KMS-11 (cell line): ENCODE data around the gene TRAIP.

Source experiments
- H2AFZ ChIP-seq: fragments of 200-600 bp; sonication (generic); 2 replicates; pipeline ENCODE4 v1.6.1; 2016; ENCODE audit warnings: antibody characterized with exemption, mixed run types, low read depth
- H3K27ac ChIP-seq: fragments of 200-600 bp; sonication (generic); 2 replicates; pipeline ENCODE4 v1.6.1; 2016; ENCODE audit warnings: mild to moderate bottlenecking, mixed run types
- H3K27me3 ChIP-seq: fragments of 200-600 bp; sonication (generic); 2 replicates; pipeline ENCODE4 v1.6.1; 2017; ENCODE audit warnings: mild to moderate bottlenecking, low read depth, mixed run types, moderate library complexity; ENCODE audit not compliant: insufficient read depth
- H3K36me3 ChIP-seq: fragments of 200-600 bp; sonication (generic); 2 replicates; pipeline ENCODE4 v1.6.1; 2017; ENCODE audit warnings: mild to moderate bottlenecking, mixed run types; ENCODE audit not compliant: insufficient read depth
- H3K4me1 ChIP-seq: fragments of 200-600 bp; sonication (generic); 2 replicates; pipeline ENCODE4 v1.6.1; 2016; ENCODE audit warnings: mild to moderate bottlenecking, low read depth, mixed run types; ENCODE audit not compliant: poor library complexity, severe bottlenecking
- H3K4me2 ChIP-seq: fragments of 200-600 bp; sonication (generic); 2 replicates; pipeline ENCODE4 v1.7.0; 2016; ENCODE audit warnings: mild to moderate bottlenecking, mixed run types
- H3K4me3 ChIP-seq: fragments of 200-600 bp; sonication (generic); IDR thresholded peaks from 2 replicates; pipeline ENCODE4 v1.6.1; 2017; ENCODE audit warnings: low read depth, low read length, mixed read lengths; ENCODE audit not compliant: insufficient read depth
- H3K79me2 ChIP-seq: fragments of 200-600 bp; sonication (generic); 2 replicates; pipeline ENCODE4 v1.6.1; 2016; ENCODE audit warnings: low read depth, mixed run types; ENCODE audit not compliant: insufficient read depth
- H3K9ac ChIP-seq: fragments of 200-600 bp; sonication (generic); 2 replicates; pipeline ENCODE4 v1.6.1; 2016; ENCODE audit warnings: mild to moderate bottlenecking, mixed run types
- H4K20me1 ChIP-seq: fragments of 200-600 bp; sonication (generic); 2 replicates; pipeline ENCODE4 v1.6.1; 2016; ENCODE audit warnings: mild to moderate bottlenecking, mixed run types; ENCODE audit not compliant: insufficient read depth
- CTCF ChIP-seq: fragments of 200-600 bp; sonication (generic); conservative IDR thresholded peaks from 2 replicates; pipeline ENCODE4 v1.6.1; 2017; ENCODE audit warnings: low read depth, mild to moderate bottlenecking, antibody characterized with exemption, low read length, moderate library complexity, mixed read lengths

Gene TRAIP

GRCh38 chr3:49799761-49800160 lies 56.6 kb downstream of the TRAIP start, which contains the start of gene CDHR4:
Gene CDHR4 (minus strand): TSS chr3:49799873. CDS start chr3:49799812, 61 bp downstream.
- Histone ChIP-seq H3K9ac (no peak within 1 kb of the TSS), H3K4me2 (no peak within 1 kb of the TSS), H3K27me3 (no peaks in the 10 kb centered on the region; the same call in 1 of the 2 replicates), H3K79me2 (no peaks in the 10 kb centered on the region), H4K20me1 (no peaks in the 10 kb centered on the region), H3K4me3 (no peak within 1 kb of the TSS), H3K36me3 (no peaks in the 10 kb centered on the region), H2AFZ (no peak within 1 kb of the TSS), H3K4me1 (no peaks in the 10 kb centered on the region), H3K27ac (no peak within 1 kb of the TSS)
- TF ChIP-seq CTCF, result no peak

- Histone ChIP-seq H3K79me2 (no peaks in the 10 kb centered on the region), H4K20me1 (no peaks in the 10 kb centered on the region), H3K4me2 (no peak overlapping the region), H3K36me3 (no peaks in the 10 kb centered on the region), H3K4me1 (no peaks in the 10 kb centered on the region), H3K9ac (no peak overlapping the region), H3K27ac (no peak overlapping the region), H3K27me3 (no peaks in the 10 kb centered on the region; the same call in 1 of the 2 replicates), H3K4me3 (no peak overlapping the region), H2AFZ (no peak overlapping the region)
- TF ChIP-seq CTCF, result no peak
Observed at GRCh38 chr3:49799105-49799504, 57.3 kb downstream of the TRAIP start.

GRCh38 chr3:49794926-49795905 lies 61.1 kb downstream of the TRAIP start:
- H4K20me1 ChIP-seq, result no peaks in the 10 kb centered on the region
- no peak overlapping the region for H3K4me2 ChIP-seq
- no peaks in the 10 kb centered on the region for H3K36me3 ChIP-seq
- H3K4me1 ChIP-seq, result no peaks in the 10 kb centered on the region
- no peak overlapping the region for H3K4me3 ChIP-seq
- no peaks in the 10 kb centered on the region for H3K79me2 ChIP-seq
- H2AFZ ChIP-seq, result no peak overlapping the region
- H3K27me3 ChIP-seq, result no peaks in the 10 kb centered on the region
- no peak overlapping the region for H3K9ac ChIP-seq
- TF ChIP-seq CTCF, result no peak
- no peak overlapping the region for H3K27ac ChIP-seq

DNA sequence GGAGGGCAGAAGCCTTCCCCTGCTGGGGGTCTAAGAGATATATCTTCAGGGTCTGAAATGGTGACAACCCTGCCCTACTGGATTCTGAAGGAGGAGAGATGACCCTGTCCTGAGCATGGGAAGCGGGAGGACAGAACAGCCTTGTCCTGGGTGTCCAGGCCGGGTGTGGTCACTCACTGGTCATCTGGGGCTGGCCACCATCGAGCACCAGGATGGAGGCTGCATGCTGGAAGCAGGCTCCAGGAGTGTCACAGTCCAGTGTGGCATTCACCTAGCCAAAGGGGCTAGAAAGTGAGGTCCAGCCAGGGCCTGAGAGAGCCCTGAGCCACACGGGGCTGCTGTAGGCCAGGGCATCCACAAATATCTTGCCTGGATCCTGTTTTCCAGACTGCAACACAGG lies 61.9 kb downstream of the TRAIP start:
- Histone ChIP-seq H3K4me1 (no peaks in the 10 kb centered on the region), H3K79me2 (no peaks in the 10 kb centered on the region), H3K9ac (no peak overlapping the region), H2AFZ (no peak overlapping the region), H3K4me3 (no peak overlapping the region), H3K27ac (no peak overlapping the region), H3K36me3 (no peaks in the 10 kb centered on the region), H3K27me3 (no peaks in the 10 kb centered on the region), H4K20me1 (no peaks in the 10 kb centered on the region), H3K4me2 (no peak overlapping the region)
- TF ChIP-seq CTCF, result no peak
